KG1 (cell line): ENCODE measurements around the gene FOSL1.
A peak's percentile ranks its signal among the peaks of the same experiment; 100 is the strongest.

Experiments used
- DNase-seq: peaks from one replicate; lab custom pipeline; 2025; lab: John Stamatoyannopoulos, UW

Gene FOSL1

DNA sequence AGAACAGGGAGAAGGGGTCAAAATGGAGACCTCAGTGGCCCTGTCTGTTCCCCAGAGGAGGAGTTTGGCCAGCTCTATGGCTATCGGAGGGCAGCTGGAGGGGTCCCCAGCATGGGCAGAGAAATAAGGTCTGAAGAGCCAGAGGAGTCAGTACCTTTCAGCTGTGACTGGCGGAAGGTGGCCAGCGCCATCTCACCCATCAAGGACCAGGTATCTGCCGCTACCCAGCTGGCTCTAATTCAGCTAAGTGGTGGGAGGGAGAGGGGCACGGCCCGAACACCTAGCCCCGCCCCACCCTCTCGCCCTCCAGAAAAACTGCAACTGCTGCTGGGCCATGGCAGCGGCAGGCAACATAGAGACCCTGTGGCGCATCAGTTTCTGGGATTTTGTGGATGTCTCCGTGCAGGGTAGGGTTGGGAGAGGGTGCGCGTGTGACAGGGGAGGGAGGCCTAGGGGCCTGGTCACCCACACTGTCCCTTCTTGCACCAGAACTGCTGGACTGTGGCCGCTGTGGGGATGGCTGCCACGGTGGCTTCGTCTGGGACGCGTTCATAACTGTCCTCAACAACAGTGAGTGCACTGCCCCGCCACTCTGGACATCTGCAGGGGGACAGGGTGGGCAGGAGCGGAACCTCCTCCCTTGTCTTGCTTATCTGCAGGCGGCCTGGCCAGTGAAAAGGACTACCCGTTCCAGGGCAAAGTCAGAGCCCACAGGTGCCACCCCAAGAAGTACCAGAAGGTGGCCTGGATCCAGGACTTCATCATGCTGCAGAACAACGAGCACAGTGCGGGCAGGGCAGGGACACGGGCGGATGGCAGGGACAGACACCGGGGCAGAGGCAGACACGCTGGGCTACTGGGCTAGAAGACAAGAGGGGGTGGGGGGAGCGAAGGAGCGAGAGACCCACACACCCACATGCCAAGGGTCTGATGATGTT is 17.8 kb downstream of the FOSL1 start:
- no peak for DNase-seq

DNA sequence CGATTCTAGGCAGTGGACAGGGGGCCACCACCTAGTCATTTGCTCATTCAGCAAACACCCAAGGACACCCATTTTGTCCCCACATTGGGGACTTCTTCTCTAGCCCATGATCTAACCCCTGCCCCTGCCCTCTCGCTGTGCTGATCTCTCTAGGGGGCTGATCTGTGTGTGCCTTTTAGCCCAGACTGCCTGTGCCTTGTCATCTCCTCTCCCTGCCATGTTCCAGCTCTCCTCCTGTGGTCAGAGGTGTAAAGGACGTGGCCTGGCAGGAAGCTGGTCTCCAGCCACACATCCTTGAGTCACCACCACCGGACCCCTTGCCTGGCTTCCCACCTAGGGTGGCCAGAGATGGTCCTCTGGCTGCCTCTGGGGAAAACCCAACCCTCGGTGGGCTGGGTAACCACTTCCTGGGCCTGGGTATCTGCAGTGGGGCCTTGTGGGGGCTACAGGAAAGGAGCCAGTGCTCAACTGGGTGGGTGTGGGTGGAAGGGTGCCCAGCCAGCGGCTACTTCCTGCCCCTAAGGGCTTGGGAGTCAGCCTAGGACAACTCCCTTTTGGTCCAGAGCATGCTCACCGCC is 19.3 kb downstream of the FOSL1 start:
- no peak for DNase-seq

DNA sequence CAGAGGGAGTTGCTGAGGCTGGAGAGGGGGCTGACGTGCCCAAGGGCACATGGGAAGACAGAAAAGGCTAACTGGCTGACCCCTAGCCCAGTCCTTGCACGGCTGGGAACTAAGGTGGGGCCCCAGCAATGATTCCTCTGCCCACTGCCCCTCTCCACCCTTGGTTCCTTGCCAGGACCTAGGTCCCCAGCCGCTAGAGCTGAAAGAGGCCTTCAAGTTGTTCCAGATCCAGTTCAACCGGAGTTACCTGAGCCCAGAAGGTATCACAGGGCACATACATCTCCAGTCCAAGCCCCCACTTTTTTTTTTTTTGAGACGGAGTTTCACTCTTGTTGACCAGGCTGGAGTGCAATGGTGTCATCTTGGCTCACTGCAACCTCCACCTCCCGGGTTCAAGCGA is 20.2 kb downstream of the FOSL1 start:
- DNase-seq: no peak

DNA sequence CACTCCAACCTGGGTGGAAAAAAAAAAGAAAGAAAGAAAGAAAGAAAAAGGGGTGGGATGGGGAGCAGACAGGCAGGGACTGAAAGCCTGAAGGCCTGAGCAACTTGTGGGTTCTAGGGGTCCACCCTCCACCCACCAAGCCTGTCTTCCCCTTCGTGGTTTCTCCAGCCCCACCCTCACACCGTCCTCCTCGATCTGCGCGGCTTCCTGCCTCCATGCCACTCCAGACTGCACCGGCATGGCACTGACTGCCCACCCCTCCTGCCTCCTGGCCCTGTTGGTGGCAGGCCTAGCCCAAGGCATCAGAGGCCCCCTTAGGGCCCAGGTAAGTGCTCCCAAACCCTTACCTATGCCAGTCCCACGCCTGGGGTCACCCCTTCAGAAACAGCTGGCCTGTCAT is 20.6 kb downstream of the FOSL1 start, which contains the start of gene CTSW:
TSS of gene CTSW (plus strand) at position 221 of the 400 bp plus-strand sequence. CDS start at position 239, 18 bp downstream.
- no peak for DNase-seq

DNA sequence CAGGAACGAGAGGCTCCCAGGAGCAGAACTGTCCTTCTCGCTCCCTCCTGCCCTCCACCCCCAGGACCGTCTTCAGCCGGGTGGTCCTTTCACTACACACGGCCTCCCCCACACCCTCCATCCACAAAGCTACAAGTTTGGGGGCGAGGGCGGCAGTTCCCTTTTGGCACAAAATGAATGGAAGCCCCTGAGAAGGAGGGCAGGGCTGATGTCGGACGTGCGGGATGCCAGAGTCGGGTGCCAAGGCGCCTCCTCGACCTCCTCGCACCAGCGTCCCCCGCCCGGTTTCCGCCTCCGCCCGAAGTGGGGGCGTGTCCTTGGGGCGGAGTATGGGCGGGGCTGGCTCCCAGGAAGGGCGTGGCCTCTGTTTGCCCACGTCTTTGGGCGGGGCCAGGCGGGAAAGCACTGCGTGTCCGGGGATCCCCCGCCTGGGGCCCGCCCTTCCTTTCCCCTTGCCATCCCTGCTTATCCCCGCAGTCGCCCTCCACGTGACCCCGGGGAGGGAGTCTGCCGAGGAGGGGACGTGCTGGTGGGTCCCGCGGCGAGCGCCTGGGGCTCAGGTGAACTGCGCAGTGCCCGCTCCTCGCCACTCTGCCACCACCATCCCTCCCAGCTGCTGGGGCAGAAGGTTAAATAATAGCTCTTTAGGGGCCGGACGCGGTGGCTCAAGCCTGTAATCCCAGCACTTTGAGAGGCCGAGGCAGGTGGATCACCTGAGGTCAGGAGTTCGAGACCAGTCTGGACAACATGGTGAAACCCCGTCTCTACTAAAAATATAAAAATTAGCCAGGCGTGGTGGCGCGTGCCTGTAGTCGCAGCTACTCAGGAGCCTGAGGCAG is 26.7 kb downstream of the FOSL1 start:
- peak; percentile 83 for DNase-seq

DNA sequence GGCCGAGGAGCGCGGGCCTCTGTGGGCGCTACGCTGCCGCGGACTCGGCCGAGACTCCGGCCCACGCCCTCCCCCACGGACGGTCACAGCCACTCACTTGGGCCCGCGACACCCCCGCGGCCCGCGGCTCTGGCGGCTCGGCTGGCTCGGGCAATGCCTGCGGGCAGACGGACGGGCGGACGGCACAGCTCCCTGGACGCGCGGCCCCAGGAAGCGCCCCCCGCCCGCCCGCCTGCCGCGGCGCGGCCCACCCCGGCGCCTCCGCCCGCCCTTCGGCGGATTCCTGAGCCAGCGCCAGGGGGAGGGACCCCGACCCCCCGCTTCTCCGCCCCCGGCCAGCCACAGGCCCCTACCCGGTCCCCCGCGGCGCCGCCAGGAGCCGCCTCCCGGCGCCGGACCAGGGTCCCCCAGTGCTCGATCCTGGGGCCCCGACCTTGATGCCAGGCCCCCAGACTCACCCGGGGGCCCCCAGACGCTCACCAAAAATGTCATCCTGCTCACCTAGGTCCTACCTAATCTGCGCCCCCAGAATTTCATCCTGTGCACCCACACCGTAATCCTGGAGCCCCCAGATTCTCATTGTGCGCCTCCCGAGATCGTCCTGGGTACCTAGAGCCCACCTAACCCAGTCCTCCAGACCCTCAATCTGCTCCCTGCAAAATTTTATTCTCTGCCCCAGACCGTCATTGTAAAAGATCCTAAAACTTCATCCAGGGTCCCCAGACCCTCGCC is 27.4 kb downstream of the FOSL1 start, which contains the start of gene EFEMP2:
TSS of gene EFEMP2 (minus strand) at position 215 of the 732 bp plus-strand sequence. CDS start 446 bp downstream, outside the sequence.
- no peak for DNase-seq

DNA sequence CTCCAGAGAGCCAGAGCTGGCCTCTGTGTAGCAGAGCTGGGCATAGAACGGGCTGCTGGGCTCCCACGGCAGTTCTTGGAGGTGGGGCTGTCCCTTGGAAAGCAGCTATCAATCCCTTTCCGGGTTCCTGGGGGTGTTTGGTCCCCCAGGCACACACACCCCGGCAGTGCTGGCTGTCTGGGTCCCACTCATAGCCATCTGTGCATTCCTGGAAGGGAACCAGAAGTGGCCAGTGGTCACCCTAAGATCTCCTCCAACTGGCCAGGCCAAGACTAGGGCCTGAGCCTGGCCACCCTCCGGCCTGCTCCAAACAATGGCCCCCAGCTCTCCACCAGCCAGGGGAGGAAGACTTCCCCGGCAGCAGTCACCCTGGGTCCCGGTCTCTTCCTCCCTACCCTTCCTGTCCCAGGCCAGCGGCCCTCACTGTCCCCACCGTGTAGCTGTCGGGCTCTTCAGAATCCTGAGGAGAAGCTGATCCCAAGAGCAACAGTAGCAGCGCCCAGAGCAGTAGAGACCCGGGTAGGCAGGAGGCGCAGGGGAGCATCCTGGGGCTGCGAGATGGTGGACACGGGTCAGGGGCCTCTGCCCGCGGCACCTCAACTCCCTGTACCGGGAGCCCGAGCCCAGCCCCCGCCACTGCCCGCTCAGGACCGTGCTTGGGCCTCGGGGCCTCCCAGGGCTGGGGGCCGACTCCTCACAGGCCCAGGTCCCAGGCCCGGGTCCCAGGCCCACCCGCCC is 28.2 kb downstream of the FOSL1 start:
- DNase-seq: no peak

DNA sequence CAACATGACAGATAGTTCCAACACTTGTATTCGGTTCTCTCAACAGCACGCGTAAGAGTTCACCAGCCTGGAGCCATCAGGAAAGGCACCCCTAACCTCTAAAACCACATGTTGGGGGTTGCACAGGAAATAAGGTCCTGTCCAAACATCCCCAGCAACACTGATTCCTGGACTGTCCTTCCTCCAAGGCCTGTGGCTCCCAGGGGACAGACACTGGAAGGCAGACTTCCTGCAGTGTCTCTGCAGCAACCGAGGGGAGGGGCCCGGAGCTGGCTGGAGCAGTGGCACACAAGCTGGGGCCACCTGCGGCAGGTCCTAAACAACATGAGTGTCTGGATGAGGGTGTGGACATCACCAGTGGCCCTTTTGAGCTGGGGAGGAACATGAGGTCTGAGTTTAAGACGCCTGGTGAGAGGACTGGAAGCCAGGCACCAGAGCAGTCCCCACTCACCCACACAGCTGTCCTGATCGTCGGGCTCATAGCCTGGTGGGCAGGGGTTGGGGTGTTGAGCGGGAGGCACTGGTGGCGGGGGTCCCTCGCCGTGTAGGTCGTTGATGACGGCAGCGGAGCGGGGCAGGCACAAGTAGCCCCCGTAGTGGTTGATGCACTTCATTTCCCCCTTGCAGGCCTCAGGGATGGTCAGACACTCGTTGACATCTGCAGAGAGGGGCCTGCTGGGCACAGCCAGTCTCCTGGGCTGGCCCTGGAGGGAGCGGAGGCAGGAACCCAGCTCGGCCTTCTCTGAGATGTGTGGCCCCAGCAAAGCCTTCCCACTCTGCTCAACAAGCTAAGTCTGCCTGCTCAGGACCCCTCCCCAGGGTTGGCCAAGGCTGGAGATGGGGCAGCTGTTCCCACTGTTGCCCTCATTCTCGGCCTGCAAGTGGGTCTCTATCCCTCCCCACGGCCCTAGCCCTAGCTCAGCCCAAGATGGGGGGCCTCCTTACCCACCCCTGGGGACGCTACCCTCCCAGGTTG is 29.2 kb downstream of the FOSL1 start:
- no peak for DNase-seq

DNA sequence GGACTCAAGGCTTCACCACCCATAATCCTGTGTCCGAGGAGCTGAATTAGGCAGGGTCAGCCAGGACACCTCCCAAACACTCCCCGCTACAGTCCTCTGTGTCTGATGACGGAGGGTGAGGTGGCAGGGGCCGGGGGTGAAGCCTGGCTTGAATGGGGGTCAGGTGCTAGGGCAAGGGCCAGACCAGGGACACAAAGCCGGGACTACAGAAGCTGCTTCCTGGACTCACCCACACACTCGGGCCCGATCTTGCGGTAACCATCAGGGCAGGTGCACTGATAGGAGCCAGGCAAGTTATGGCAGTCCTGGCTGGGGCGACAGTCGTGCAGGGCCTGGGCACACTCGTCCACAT is 29.9 kb downstream of the FOSL1 start:
- DNase-seq: no peak

DNA sequence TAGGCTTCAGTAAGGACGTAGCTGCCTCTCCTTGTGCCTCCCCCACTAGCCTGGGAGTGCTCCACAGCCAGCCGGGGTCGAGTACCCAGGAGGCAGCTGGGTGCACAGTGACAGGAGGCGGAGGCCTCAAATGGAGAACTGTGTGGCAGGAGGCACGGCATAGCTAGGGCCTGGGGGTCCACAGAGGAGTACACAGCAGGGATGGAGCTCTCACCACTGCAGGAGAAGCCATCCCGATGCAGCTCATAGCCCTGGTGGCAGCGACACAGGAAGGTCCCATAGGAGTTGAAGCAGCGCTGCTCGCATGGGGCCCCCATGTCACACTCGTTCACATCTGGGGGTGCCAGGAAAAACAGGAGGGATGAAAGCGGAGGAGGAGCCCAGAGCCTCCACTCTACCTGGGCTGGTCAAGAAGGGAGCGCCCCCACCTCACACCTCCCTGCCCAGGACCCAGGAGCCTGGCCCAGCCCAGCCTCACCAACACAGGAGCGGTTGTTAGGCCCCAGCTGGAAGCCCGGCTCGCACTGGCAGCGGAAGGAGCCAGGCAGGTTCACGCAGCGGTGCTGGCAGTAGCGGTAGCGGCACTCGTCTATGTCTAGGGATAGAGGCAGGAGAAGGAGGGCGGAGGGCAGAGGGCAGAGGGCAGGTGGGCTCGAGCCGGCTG is 30.4 kb downstream of the FOSL1 start:
- no peak for DNase-seq

DNA sequence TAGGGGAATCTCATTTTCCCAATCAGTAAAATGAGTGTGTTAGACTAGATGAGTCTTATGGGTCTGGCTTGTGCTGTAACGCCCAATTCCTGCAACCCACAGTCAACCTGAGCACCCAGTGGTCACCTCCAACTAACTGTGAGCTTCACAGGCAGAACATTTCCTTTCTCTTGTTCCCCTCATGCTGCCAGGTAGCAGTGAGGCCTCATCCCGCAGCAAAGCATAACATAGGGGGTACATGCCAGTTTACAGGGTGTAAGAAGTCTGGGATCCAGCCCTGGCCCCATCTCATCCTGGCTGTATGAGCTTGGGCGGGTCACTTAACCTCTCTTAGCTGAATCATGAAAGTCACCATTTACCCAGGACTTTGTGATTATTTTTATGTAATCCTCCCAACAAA is 31.3 kb downstream of the FOSL1 start:
- no peak for DNase-seq

DNA sequence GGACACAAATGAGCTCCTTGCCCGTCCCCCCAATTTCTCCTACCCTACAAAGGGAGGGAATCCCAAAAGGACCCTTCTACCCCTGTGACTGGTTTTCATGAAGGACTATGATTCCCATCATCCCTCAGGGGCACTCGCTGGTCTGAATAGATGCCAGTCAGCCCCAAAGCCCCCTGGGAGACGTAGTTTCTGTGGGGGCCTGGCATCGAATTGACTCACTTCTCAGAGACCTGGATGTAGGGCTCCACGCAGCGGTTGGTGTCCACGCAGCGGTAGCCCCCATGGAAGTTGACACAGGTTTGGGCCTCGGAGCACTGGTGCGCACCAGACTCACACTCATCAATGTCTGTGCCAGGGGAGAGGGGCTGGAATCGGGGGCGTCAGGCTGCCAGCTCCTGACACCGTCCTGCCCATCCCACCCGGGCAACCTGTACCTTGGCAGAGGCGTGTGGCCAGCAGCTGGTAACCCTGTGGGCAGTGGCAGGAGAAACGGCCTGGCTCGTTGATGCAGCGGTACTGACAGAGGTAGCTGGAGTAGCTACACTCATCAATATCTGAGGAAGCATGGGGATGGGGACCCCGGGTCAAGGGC is 32.0 kb downstream of the FOSL1 start:
- DNase-seq: no peak

DNA sequence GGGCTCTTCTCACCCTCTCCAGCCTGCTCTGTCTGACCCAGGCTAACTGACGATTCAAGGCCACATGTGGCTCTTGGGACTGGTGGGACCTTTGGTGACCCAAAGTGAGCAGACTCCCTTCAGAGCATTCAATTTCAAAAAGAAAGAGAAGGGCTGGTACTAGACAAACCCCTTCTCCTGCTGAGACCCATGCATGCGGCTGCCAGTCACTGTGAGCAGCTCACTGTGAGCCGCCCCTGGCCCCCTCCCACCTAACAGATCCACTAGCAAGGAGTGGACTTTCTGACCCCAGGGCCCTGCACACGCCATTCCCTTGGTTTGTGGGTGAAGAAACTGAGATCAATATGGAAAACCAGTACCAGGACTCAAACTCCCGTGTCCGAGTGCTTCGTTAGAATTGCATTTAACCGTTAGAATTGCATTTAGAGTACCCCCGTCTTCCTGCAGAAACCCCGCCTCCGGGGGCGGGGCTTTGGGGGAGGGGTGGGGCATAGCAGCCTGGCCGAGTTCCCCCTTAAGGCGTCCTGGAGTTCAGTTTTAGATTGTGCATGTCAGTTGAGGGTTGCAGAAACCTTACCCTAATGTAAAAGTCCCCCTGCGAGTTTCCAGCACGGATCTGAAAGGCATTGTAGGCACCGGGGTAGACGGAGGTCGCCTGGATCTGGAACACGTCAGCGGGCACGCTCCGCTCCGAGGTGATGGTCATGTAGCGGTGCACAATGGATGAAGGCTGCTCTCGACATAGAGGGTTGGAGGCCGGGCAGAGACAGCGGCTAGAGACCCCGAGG is 32.7 kb downstream of the FOSL1 start:
- DNase-seq: no peak

DNA sequence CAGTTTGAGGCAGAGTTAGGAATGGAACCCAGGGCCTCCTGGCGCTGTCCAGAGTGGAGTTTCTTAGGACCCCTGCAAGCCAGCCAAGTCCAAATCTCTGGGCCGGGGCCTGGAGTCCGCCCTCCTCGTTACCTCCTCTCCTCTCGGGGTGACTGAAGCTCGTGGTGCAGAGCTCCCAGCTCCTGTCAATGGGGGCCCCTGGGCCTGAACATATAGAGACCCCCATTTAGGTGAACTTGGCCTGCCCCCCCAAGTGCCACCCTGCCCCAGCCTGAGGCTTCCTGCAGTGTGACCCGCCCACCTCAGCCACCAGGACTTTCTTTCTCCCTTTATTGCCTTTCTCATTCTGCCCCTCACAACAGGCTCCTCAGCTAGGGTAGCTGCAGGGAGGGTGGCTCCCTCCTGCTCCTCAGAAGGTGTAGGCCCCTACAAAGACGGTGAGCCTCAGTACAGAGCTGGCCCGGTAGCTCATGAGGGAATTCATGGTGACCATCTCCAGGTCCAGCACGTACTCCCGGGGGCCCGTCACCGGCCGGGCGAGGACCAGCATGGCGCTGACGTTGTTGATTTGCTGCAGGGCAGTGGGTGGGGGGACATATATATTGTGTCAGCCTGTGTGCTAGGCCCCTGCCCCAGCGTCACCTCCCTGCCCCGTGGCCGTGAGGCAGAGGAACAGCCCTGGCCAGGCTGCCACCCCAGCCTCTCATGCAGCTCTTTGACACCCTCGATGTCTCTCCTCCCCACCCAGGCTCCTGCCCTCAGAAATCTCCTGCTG is 33.5 kb downstream of the FOSL1 start:
- DNase-seq: no peak

DNA sequence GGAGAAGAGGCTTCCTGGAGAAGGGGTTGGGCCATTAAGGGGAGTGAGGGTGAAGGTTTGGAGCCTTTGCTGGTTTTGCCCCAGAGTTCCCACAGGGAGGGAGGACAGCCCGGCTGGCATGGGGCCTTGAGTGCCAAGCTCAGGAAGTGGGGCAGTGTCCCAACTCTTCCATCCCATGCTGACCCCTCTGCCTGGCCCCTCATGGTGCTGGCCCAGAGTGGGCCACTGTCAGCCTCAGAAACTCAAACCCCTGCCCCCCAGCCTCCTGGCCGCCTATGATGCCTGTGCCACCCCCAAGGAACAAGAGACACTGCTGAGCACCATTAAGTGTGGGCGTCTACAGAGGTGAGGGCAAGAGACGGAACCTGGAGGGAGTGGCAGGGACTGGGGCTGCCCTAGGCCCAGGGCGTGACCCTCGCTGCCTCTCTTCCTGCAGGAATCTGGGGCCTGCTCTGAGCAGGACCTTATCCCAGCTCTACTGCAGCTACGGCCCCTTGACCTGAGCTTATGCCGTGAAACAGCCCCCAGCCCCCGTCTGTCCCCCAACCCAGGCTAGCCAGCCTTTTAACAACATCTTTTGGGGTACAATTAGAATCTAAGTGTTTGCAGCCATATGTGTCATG is 34.5 kb downstream of the FOSL1 start:
- DNase-seq: no peak

DNA sequence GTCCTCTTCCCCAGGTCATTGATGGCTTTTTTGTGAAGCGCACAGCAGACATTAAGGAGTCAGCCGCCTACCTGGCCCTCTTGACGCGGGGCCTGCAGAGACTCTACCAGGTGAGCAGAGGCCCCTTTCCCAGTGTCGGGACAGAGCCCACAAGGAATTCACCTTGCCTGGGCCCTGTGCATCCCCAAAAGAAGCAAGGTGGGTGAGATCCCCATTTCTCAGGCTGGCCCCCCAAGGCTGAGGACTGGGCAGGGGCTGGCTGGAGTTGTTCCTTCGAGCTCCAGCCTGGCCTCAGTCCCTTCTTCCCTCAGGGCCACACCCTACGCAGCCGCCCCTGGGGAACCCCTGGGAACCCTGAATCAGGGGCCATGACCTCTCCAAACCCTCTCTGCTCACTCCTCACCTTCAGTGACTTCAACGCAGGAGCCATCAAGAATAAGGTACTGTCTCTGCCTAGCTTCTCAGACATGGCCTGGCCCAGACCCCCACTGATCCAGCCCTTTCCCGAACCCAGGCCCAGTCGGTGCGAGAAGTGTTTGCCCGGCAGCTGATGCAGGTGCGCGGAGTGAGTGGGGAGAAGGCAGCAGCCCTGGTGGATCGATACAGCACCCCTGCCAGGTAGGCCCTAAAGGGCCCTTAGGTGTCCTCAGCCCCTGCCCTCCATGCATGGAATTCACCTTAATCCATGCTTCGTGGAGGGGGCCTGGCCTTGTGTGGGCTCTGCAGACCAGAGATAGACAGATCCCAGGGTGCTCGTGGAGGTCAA is 35.3 kb downstream of the FOSL1 start:
- DNase-seq: no peak
